ENCODE measurements around the gene RAB43.
"Not testable (repeated sequence)": the region's sequence is repeated elsewhere in the genome, so short reads cannot be mapped to it uniquely, and the experiment has no call there.

The RAB43 gene

GRCh38 chr3:129122412-129123011, 908 bp upstream of the RAB43 start:
- DNase-seq (ENCODE audit: low read depth in 2 of 2) = no peak

GRCh38 chr3:129121016-129121791, 400 bp downstream of the RAB43 start:
- no peak for DNase-seq (ENCODE audit: low read depth in 2 of 2)

GRCh38 chr3:129120254-129121004, 1.2 kb downstream of the RAB43 start:
- peak; percentile 88 to 91 for DNase-seq (ENCODE audit: low read depth in 2 of 2)

- DNase-seq (ENCODE audit: low read depth in 2 of 2) = no peak
These were observed 2.1 kb downstream of the RAB43 start for GRCh38 chr3:129119365-129120100.

DNA sequence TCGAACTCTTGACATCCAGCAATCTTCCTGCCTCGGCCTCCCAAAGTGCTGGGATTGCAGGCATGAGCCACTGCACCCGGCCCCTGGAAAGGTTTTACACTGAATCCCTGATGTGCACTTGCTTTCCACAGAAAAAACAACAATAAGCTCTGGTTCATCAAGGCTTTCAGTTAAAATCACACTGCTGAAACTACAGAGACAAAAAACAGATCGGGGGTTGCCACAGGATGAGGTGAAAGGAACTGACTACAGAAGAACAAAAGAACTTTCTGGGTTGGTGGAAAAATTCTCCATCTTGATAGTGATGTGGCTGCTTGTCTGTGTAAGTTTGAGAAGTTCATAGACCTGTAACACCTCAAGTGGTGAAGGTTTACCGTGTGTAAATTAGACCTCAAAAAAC, 2.9 kb downstream of the RAB43 start:
- DNase-seq (ENCODE audit: low read depth in 2 of 2) = no peak

- no peak for DNase-seq (ENCODE audit: low read depth in 2 of 2)
These were observed 4.5 kb downstream of the RAB43 start for GRCh38 chr3:129117134-129117533.

- no peak for DNase-seq (ENCODE audit: low read depth in 2 of 2)
These were observed 5.1 kb downstream of the RAB43 start for GRCh38 chr3:129116482-129116946.

DNA sequence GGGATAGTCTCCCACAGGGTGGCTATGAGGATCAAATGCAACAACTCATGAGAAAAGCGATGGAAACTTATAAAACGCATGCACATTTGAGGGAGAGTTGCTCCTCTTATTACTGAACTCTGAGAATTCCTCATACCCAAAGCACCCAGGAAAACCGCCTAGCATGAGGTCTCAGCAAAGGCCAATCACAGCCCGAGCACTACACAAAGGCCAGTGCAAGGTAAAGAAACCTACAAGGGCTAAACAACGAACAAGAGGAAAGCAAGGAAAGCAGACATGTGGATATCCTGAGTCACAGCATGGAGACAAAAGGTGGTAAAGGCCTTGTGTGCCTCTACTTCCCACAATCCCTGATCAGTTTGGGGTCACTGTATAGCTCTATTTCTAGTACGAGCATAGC, 7.1 kb downstream of the RAB43 start:
- DNase-seq (ENCODE audit: low read depth in 2 of 2) = no peak

DNA sequence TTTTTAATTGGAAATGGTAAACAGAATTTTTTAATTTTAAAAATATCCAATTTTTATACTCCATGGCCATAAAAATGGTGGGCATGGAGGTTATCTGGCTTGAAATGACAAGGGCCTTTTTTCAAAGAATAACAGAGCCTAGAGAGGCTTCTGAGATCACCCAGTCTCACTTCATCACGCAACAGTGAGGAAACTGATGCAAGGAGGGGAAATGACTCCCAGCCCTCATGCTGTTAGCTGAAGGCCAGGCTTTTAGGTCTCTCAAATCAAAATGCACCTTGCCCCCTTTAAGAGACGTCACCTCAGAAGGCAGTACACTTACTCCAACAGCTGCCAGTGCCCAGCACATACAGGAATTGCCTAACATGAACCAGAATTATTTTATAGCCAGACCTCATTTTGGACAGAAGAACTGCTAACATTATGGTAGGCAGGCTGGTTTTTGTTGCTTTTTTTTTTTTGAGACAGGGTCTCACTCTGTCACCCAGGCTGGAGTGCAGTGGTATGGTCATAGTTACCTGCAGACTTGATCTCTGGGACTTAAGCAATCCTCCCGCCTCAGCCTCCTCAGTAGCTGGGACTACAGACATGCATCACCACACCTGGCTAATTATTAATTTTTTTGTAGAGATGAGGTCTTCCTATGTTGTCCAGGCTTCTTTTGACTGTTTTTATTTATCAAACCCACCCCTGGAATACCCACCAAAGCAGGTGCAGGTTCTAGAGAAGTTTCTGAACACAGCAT, 9.1 kb downstream of the RAB43 start:
- peak in 1 of 2 donors; percentile 36 for DNase-seq (ENCODE audit: low read depth in 2 of 2)

GRCh38 chr3:129111076-129111780, 10.4 kb downstream of the RAB43 start:
- DNase-seq (ENCODE audit: low read depth in 2 of 2) = not testable (repeated sequence)

DNA sequence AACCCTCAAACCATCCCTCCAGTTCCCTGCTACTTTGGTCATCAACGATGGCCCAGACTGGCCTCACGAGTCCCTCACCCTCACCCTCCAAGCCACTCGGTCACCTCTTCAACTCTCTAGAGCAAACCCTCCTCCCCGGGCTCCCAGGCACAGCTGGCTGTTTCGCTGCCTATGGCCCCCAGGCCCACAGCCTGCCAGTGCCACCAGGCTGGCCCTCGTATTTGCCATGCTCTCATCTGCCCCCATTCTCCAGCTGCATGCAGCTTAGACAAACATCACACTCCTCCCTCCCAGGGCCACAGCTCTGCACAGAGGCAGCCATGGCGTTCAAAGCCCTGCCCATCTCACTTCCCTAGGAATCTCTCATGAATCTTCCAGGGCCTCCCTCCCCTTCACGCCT, 13.8 kb downstream of the RAB43 start:
- DNase-seq (ENCODE audit: low read depth in 2 of 2) = no peak

DNA sequence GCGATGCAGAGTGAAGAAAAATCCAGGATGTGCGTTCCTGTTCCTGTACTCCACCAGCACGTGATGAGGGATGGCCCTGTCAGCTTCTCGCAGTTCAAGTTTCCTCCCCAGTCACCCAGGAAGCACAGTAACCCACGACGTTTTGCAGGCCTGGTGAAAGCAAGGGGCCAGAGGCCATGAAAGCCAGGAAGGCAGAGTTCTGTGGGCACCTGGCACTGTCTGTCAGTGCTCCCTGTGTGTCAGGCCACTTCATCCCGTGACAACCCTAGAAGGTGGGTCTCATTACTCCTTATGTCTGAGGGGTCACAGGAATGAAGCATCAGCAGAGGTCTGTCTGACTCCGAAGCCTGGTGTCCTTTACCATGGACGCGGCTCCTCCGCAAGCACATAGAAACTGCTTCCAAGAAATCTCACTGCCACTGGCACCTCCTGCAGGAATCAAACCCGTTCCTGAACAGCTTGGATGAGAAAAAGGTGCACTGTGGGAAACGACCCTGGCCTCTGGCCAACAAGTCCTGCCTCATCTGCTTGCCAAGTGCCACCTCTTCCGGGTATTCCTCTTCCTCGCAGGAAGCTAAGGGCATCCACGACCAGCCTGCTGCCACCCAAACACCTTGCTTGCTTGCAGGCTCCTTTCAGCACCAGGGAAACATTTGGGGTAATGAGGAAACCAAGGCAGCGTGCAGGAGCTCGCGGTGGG, 14.6 kb downstream of the RAB43 start:
- no peak for DNase-seq (ENCODE audit: low read depth in 2 of 2)

DNA sequence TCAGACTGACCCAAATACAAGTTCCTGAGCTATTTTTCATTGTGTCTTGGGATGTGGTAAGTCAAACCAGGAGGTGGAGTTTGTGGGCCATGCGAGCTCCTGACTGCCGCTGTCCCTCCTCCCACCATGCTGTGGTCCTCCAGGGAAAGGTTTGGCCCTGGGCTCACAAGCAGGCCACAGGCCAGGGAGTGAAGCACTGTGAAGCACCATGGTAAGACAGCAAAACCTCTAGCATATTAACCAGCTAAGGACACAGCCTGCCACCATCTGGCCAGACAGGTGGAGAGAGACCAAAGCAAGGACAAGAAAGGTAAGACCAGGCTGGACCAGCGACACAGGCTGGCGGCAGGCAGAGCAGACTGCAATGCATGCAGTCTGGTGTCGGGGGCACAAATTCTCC, 15.3 kb downstream of the RAB43 start:
- no peak for DNase-seq (ENCODE audit: low read depth in 2 of 2)

- DNase-seq (ENCODE audit: low read depth in 2 of 2) = no peak
These were observed 15.7 kb downstream of the RAB43 start for GRCh38 chr3:129105862-129106261.

DNA sequence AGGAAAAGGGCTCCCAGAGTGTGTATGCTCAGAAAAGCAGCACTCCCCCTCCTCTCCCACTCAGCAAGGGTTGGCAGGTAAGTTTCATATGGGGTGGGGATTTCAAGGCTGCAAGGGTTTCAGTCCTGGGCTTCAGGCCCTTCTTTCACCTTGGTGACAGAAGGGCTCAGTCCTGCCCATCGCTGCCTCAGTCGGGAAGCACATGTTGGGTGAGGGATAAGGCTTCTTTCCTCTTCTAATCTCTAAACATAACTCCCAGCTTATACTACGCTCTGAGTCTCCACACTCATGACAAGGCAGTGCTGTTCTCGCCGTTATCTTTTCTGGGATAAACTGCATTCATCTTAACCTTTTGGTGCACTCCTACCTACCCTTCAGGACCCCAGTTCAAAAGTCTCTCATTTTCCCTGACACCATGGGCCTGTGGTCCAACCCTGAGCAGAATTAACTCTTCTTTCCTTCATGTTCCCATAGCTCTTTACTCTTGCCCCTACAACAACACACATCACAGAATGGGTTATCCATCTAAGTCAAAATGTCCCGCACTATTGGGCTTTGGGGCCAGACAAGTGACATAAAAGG, 17.0 kb downstream of the RAB43 start:
- DNase-seq (ENCODE audit: low read depth in 2 of 2) = no peak

DNA sequence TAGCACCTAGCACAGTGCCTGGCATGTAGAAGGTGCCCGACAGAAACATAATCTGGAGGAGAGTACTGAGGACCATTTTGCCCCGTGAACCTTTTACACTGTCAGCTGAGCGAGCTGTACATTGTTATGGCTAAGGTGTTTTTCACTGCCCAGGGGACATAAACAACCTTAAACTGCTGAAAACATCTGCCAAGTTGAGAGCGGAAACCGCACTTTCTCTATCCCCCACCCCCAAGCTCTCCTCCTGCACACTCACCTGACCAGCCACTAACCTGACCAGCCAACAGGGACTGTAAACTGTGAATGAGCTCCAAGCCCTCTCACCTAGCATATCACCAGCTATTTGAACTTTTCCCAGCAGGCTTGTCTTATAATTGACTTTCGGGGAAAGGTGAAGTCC, 17.6 kb downstream of the RAB43 start:
- DNase-seq (ENCODE audit: low read depth in 2 of 2) = no peak

GRCh38 chr3:129103296-129103695, 18.3 kb downstream of the RAB43 start:
- no peak for DNase-seq (ENCODE audit: low read depth in 2 of 2)

GRCh38 chr3:129101370-129102138, 20.1 kb downstream of the RAB43 start:
- no peak for DNase-seq (ENCODE audit: low read depth in 2 of 2)

DNA sequence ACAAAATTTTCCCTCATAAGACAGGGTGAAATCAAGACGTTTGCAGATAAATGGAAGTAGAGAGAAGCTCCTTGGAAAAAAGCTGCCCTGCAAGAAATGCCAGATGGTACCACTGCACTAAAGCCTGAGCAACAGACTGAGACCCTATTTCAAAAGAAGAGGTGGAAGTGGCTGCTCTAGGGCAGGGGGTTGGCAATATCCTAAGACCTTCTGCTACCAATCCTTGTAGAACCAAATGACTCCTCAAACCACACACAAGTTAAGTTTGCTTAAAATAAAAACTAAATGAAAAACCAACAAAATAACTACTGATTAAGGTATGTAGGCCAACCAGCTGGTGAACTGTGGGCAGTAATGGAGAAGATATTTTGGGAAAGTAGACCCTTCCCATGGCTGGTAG, 21.3 kb downstream of the RAB43 start:
- no peak for DNase-seq (ENCODE audit: low read depth in 2 of 2)

All from stimulated activated CD4-positive, alpha-beta T cell treated with anti-CD3 and anti-CD28 coated beads, Interleukin-15, amount 100 ng/mL, for 48 hours (primary cell).